Bronchial epithelial cell (primary cell): ENCODE measurements around the gene JMJD8. TPM values are rescaled to one million over a fixed set of nuclear protein-coding genes. Genes with fewer than 3 reads are reported as not detected.

ENCODE experiments used
- DNase-seq: peaks from one replicate; pipeline ENCODE4 v3.0.0-alpha.2; 2010; ENCODE audit warnings: low read depth
- FAIRE-seq: peaks from 2 replicates; lab custom pipeline; 2011; peaks lifted over from hg19 to GRCh38; lab: Jason Lieb, UNC
- H3K27me3 ChIP-seq: 2 replicates; pipeline ENCODE4 v1.5.1; 2011; ENCODE audit warnings: low read length; ENCODE audit not compliant: control insufficient read depth, insufficient read depth
- H3K36me3 ChIP-seq: 2 replicates; pipeline ENCODE4 v1.5.1; 2011; ENCODE audit warnings: low read length; ENCODE audit not compliant: control insufficient read depth, insufficient read depth
- H3K4me3 ChIP-seq: 2 replicates; pipeline ENCODE4 v1.5.1; 2011; ENCODE audit warnings: mild to moderate bottlenecking, low read depth, low read length, control low read depth
- total RNA-seq: library from RNA; depleted of rRNA; stranded (reverse); fragments of >200 nt; gene quantifications from 2 replicates; pipeline ENCODE4 v1.2.1, GENCODE V29; 2014
- TF ChIP-seq, protein P1 (sequence below): IDR thresholded peaks from 2 replicates; pipeline ENCODE4 v1.5.1; 2011; ENCODE audit warnings: mild to moderate bottlenecking, moderate library complexity, low read length, control low read depth, inconsistent platforms; ENCODE audit not compliant: insufficient read depth, severe bottlenecking

Gene JMJD8
- total RNA-seq, 1 donor from 2014 or later, result 16.8 TPM

- Histone ChIP-seq H3K27me3 (no peaks in the 10 kb centered on the region), H3K4me3 (peak overlapping the region; percentile 42), H3K36me3 (peaks cover 24% of the 10 kb centered on the region)
- peak; percentile 92 for DNase-seq
- peak; percentile 62 for FAIRE-seq
- TF ChIP-seq, protein P1, sequence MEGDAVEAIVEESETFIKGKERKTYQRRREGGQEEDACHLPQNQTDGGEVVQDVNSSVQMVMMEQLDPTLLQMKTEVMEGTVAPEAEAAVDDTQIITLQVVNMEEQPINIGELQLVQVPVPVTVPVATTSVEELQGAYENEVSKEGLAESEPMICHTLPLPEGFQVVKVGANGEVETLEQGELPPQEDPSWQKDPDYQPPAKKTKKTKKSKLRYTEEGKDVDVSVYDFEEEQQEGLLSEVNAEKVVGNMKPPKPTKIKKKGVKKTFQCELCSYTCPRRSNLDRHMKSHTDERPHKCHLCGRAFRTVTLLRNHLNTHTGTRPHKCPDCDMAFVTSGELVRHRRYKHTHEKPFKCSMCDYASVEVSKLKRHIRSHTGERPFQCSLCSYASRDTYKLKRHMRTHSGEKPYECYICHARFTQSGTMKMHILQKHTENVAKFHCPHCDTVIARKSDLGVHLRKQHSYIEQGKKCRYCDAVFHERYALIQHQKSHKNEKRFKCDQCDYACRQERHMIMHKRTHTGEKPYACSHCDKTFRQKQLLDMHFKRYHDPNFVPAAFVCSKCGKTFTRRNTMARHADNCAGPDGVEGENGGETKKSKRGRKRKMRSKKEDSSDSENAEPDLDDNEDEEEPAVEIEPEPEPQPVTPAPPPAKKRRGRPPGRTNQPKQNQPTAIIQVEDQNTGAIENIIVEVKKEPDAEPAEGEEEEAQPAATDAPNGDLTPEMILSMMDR, result no peak
Measured at GRCh38 chr16:676913-677312, 7.2 kb downstream of the JMJD8 start.

DNA sequence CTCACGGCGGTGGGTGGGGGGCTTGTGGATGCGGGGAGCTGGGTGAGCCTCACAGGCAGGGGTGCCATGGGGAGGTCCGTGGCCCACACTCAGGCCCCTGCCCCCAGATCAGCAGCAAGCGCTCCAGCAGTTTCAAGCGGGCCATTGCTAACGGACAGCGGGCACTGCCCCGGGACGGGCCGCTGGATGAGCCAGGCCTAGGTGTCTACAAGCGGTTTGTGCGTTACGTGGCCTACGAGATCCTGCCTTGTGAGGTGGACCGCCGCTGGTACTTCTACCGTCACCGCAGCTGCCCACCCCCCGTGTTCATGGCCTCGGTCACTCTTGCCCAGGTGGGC is 7.6 kb downstream of the JMJD8 start:
- Histone ChIP-seq H3K36me3 (peaks cover 21% of the 10 kb centered on the region), H3K4me3 (peak overlapping the region; percentile 14), H3K27me3 (no peaks in the 10 kb centered on the region)
- DNase-seq (no peak), FAIRE-seq (no peak)
- TF ChIP-seq, protein P1, result no peak

DNA sequence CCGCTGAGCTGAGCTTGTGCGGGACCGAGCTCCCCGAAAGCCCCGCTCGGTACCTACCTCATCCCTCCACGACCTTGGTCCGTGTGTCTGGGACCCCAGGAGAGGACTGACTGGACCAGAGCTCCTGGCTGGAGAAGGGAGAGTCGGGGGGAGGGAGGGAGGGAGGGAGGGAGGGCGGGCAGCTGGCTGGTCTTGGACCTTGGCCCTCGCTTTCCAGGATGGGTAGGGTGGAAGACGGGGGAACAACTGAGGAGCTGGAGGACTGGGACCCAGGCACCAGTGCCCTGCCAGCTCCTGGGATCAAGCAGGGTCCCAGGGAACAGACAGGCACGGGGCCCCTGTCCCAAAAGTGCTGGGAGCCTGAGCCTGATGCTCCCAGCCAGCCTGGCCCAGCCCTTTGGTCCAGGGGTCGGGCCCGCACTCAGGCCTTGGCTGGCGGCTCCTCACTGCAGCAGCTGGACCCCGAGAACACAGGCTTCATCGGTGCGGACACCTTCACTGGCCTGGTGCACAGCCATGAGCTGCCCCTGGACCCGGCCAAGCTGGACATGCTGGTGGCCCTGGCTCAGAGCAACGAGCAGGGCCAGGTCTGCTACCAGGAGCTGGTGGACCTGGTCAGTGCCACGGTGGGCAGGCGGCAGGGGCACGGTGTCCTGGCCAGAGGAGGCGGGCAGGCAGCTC is 8.1 kb downstream of the JMJD8 start:
- H3K27me3 ChIP-seq, result no peaks in the 10 kb centered on the region
- no peak for DNase-seq
- FAIRE-seq, result no peak
- H3K4me3 ChIP-seq, result peak overlapping the region; percentile 30
- H3K36me3 ChIP-seq, result peaks cover 19% of the 10 kb centered on the region
- TF ChIP-seq, protein P1, result no peak

GRCh38 chr16:674968-675883 is 8.9 kb downstream of the JMJD8 start, which contains the start of gene RHBDL1:
Gene RHBDL1 (plus strand): TSS chr16:675671. CDS start chr16:675791, 120 bp downstream.
- DNase-seq, result no peak
- H3K27me3 ChIP-seq, result no peaks in the 10 kb centered on the region
- TF ChIP-seq, protein P1, result no peak
- no peak for FAIRE-seq
- peaks cover 24% of the 10 kb centered on the region for H3K36me3 ChIP-seq
- H3K4me3 ChIP-seq, result peak within 1 kb of the TSS; percentile 30

GRCh38 chr16:674214-674881 is 9.8 kb downstream of the JMJD8 start:
- TF ChIP-seq, protein P1, result no peak
- Histone ChIP-seq H3K27me3 (no peaks in the 10 kb centered on the region), H3K36me3 (peaks cover 31% of the 10 kb centered on the region), H3K4me3 (no peak overlapping the region)
- FAIRE-seq (no peak), DNase-seq (no peak)
